ENCODE measurements around the gene RGS12.
"Not testable (repeated sequence)": the region's sequence is repeated elsewhere in the genome, so short reads cannot be mapped to it uniquely, and the experiment has no call there.

RGS12 gene

GRCh38 chr4:3299976-3300671 lies 7.3 kb downstream of the RGS12 start:
- FAIRE-seq, result no peak

DNA sequence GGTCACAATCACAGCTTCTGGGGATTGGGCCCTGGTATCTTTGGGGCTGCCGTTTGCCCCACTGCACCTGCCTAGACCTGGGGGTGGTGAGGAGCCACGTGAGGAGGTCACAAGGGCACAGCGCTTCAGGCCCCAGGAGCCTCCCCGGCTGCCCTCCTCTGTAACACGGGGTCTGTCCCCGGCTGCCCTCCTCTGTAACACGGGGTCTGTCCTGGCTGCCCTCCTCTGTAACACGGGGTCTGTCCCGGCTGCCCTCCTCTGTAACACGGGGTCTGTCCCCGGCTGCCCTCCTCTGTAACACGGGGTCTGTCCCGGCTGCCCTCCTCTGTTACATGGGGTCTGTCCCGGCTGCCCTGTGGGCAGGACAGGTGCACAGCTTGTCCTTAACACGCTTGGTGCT lies 8.1 kb downstream of the RGS12 start:
- not testable (repeated sequence) for FAIRE-seq

DNA sequence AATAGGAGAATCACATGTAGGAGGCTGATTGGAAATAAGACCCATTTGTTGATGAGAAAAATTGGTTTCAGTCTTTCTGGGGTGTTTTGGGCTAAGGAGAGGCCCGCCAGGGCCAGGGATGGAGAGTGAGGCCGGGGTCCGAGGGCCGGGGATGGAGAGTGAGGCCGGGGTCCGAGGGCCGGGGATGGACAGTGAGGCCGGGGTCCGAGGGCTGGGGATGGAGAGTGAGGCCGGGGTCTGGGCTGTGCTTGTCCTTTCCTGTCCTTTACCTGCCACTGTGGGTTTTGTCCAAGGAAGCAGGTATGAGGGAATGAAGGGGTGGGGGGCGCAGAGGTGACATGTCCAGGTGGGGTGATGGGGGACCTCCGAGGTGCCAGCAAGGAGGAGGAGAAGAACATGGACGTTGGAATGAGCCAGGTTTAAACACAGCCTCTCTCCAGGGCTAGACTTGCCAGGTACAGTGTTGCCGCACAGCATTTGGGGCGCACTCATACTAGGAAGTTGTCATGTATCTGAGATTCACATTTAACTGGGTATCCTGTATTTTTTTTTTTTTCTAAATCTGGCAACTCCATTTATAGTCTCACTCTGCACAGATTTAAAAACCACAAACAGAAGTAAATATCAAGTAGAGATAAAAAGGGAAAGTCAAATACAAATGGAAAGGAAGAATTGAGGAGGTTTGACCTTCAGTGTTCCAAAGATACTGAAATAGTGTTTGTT lies 8.8 kb downstream of the RGS12 start:
- no peak for FAIRE-seq

DNA sequence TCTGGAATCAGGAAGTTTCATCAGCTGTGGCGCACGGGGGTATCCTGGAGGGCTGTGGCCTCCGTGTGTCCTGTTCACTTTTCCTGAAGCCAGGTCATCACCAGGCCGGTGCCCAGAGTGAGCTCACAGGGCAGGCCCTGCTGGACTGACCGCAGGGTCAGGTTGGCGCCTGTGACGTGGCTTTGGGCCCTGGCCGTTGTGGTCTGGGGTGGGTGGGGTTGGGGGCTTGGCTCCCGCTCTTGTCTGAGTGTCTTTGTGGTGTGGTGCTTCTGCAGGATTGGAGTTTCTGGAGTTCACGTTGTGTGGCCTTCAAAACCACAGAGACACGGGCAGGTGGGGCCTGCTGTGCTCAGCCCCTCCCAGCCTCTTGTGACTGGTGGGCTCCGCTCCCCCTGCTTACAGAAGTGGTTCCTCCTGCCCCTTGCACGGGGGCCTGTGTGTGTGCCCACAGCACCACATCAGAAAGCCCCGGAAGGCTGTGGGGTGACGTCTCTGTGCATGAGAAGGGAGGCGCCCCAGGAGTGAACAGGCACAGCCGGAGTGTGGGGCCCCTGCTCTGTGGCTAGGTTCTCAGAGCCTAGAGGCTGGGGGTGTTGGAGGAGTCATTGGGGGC lies 9.5 kb downstream of the RGS12 start:
- FAIRE-seq, result no peak

DNA sequence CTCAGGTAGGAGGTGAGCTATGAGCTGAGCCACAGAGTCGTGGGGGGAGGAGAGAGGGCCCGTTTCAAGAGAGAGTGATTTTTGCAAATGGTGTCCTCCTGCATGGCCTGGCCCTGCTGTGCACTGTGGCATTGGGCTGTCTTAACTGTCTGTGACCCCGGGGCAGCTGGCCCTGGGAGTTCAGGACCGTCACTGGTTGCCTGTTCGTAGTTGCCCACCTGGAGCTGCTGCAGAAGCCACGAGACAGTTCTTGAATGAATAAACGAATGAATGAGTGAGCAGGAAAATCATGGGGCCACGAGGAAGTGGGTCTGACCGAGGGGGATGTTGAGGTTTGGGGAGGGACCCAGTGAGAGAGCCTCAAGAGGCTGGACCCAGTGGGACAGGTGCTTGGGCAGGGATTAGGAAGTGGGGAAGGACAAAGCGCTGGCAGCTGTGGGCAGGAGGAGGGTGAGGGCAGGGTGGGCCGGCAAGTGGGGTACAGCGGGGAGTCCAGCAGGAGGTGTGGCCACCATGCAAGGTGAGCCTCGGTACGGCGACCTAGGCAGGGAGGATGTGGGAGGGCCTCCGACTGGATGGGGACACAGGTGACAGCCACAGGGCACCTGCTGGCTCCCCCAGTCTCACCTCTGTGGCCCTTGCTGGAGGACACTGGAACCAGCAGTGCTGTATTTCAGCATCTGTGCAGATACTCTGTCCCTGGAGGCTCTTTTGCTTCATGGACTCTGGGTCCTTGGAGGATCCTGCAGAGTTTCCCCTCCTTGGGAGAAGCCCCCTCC lies 10.2 kb downstream of the RGS12 start:
- no peak for FAIRE-seq

DNA sequence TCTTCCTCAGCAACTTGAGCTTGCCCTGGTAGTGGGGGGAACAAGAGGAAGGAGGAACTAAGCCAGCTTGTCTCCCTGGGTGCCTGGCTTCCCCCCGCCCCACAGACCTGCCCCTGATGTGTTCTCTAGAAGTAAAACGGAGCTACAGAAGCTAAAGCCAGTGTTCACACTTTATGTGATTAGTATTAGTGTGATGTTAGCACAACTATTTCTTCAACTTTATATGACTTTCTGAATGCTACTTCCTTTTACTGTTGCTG lies 10.7 kb downstream of the RGS12 start:
- no peak for FAIRE-seq

DNA sequence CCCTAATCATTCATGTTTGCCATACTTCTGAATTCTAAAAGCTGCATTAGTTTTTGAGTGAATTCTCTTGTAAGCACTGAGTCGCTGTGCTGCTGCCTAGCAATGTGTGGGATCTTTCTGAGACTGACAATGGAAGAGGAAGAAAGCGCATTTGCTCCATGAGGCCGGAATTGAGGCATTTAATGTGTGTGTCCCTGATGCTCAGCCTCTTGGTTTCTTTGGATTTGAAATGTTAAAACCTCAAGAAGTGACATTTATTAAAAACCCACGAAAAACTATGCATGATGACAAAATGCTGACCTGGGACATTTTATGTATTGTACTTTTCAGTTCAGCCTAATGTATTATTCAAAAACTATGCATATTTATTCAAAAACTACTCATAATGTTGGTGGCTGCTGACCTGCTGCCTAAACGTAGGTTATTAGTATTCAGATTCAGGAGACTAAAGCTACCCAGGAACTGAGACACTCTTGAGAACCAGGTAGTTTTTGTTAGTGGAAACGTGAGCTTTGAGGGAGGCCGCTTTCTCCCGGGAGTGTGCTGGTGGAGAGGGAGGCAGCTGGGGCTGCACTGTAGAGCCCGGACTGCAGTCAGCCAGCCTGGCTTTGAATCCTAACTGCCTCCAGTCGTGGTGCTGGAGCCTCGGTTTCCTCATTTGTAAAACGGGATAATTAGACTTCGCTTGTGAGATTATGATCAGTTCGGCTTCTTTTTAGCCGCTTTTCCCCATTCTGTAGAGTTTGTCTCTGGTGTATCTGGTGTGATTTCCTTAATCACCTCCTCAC lies 11.3 kb downstream of the RGS12 start:
- FAIRE-seq, result no peak

GRCh38 chr4:3304831-3305609 lies 12.2 kb downstream of the RGS12 start:
- FAIRE-seq, result no peak

- no peak for FAIRE-seq
Measured at GRCh38 chr4:3305610-3306371, 13.0 kb downstream of the RGS12 start.

- FAIRE-seq, result no peak
Measured at GRCh38 chr4:3306450-3306849, 13.6 kb downstream of the RGS12 start.

- no peak for FAIRE-seq
Measured at GRCh38 chr4:3307060-3307459, 14.2 kb downstream of the RGS12 start.

GRCh38 chr4:3307486-3307885 lies 14.7 kb downstream of the RGS12 start:
- FAIRE-seq, result no peak

- no peak for FAIRE-seq
Measured at GRCh38 chr4:3307891-3308575, 15.2 kb downstream of the RGS12 start.

GRCh38 chr4:3308691-3309090 lies 15.9 kb downstream of the RGS12 start:
- FAIRE-seq, result no peak

- no peak for FAIRE-seq
Measured at GRCh38 chr4:3310301-3311094, 17.7 kb downstream of the RGS12 start.

DNA sequence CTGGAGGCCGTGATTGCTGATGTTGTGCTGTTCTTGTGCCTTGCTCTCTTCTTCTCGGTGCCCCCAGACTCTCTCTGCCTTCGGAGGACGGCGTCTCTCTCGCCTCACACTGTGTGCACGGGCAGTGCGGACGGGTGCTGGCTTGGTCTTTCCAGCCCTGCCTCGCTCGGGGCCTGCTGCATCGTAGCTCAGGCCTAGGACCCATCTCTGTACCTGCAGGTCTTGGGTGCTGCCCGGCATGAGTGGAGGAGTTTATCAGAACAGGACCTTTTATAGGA lies 18.2 kb downstream of the RGS12 start:
- FAIRE-seq, result no peak

- no peak for FAIRE-seq
Measured at GRCh38 chr4:3311489-3312171, 18.8 kb downstream of the RGS12 start.

- FAIRE-seq, result no peak
Measured at GRCh38 chr4:3312362-3312761, 19.5 kb downstream of the RGS12 start.

DNA sequence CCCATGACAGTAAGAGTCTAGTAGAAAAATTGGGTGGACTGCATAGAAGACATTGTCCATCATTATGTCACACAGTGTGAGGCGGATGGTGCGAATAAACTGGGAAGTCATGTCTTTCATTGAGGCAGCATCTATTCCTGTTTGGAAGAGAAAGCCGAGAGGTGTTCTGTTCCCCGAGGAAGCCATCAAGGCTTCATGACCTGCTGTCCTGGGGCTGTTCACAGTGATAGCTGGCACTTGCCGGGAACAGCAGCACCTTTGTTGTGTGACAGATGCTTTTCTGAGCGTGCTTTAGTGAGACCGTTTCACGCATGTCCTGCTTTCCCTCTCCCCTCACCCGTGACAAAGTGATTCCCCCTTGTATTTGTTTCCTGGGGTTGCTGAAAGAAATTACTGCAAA lies 20.3 kb downstream of the RGS12 start:
- FAIRE-seq, result no peak
